Hematopoietic multipotent progenitor cell (in vitro differentiated cells): ENCODE results near the gene USP10. TPM values are rescaled to one million over a fixed set of nuclear protein-coding genes. Genes with fewer than 3 reads are reported as not detected.

Experiments
- DNase-seq, 3 donors: peaks; one replicate each; pipeline ENCODE4 v3.0.0-alpha.2; 2011 to 2015; ENCODE audit warnings: low read depth in 2 of 3, low spot score in 2 of 3
- total RNA-seq: library from RNA; depleted of rRNA; stranded (reverse); fragments of >200 nt; gene quantifications from one replicate; pipeline ENCODE4 v1.2.3, GENCODE V29; 2012

The USP10 gene
- total RNA-seq, 1 donor = 112 TPM

GRCh38 chr16:84694980-84695379 is 4.8 kb upstream of the USP10 start:
- DNase-seq = no peak

GRCh38 chr16:84699147-84699711 is 571 bp upstream of the USP10 start:
- DNase-seq = peak in 2 of 3 donors; percentile 29 to 36

- DNase-seq = peak; percentile 21 to 55 (median 23)
These were observed 873 bp downstream of the USP10 start for GRCh38 chr16:84700446-84701300.

GRCh38 chr16:84703681-84704080 is 3.9 kb downstream of the USP10 start:
- DNase-seq = no peak

- no peak for DNase-seq
These were observed 4.5 kb downstream of the USP10 start for GRCh38 chr16:84704253-84704652.

GRCh38 chr16:84706856-84707255 is 7.1 kb downstream of the USP10 start:
- no peak for DNase-seq

GRCh38 chr16:84709609-84710008 is 9.8 kb downstream of the USP10 start:
- no peak for DNase-seq

- no peak for DNase-seq
These were observed 10.9 kb downstream of the USP10 start for GRCh38 chr16:84710686-84711085.

GRCh38 chr16:84712138-84712671 is 12.4 kb downstream of the USP10 start:
- DNase-seq = no peak

GRCh38 chr16:84712801-84713775 is 13.3 kb downstream of the USP10 start:
- no peak for DNase-seq

- no peak for DNase-seq
These were observed 14.2 kb downstream of the USP10 start for GRCh38 chr16:84714028-84714427.

- DNase-seq = no peak
These were observed 15.6 kb downstream of the USP10 start for GRCh38 chr16:84715424-84715823.

- DNase-seq = no peak
These were observed 16.1 kb downstream of the USP10 start for GRCh38 chr16:84715854-84716253.

GRCh38 chr16:84716740-84717139 is 16.9 kb downstream of the USP10 start:
- no peak for DNase-seq

GRCh38 chr16:84717484-84717883 is 17.7 kb downstream of the USP10 start:
- no peak for DNase-seq

- DNase-seq = no peak
These were observed 20.4 kb downstream of the USP10 start for GRCh38 chr16:84720177-84720579.

GRCh38 chr16:84722068-84722467 is 22.3 kb downstream of the USP10 start:
- no peak for DNase-seq

- no peak for DNase-seq
These were observed 24.1 kb downstream of the USP10 start for GRCh38 chr16:84723906-84724305.

GRCh38 chr16:84724606-84725309 is 25.0 kb downstream of the USP10 start:
- DNase-seq = no peak

GRCh38 chr16:84725481-84726078 is 25.8 kb downstream of the USP10 start:
- DNase-seq = no peak
